ENCODE data around the gene DCPS.
"Not testable (repeated sequence)": the region's sequence is repeated elsewhere in the genome, so short reads cannot be mapped to it uniquely, and the experiment has no call there.

The DCPS gene

GRCh38 chr11:126303623-126304456 is at the start of gene DCPS:
DCPS (plus strand) TSS chr11:126304060; CDS start chr11:126304081, 21 bp downstream.
- DNase-seq (ENCODE audit: low spot score) = peak; percentile 86

GRCh38 chr11:126254819-126255218 is 49.0 kb upstream of the DCPS start:
- DNase-seq (ENCODE audit: low spot score) = no peak

- DNase-seq (ENCODE audit: low spot score) = not testable (repeated sequence)
Measured at GRCh38 chr11:126255507-126255906, 48.4 kb upstream of the DCPS start.

GRCh38 chr11:126256216-126256615 is 47.6 kb upstream of the DCPS start:
- no peak for DNase-seq (ENCODE audit: low spot score)

DNA sequence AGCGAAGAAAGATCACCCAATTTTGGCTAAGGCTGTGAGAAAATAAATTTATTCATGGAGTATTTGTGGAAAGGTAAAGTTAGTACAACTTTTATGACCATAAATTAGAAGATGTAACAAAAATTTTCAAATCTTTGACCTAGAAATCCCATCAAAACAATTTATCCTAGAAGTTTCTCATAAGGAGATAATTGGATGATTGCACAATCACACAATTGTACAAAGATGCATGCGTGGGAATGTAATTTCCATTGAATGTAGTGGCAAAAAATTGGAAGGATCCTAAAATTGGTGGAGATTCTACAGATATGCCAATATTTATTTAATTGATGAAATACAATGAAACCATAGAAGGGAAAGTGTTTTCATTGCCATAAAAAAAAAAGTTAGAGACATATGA is 46.7 kb upstream of the DCPS start:
- no peak for DNase-seq (ENCODE audit: low spot score)

- no peak for DNase-seq (ENCODE audit: low spot score)
Measured at GRCh38 chr11:126257764-126258163, 46.1 kb upstream of the DCPS start.

GRCh38 chr11:126262216-126262615 is 41.6 kb upstream of the DCPS start:
- no peak for DNase-seq (ENCODE audit: low spot score)

- no peak for DNase-seq (ENCODE audit: low spot score)
Measured at GRCh38 chr11:126263489-126263888, 40.4 kb upstream of the DCPS start.

DNA sequence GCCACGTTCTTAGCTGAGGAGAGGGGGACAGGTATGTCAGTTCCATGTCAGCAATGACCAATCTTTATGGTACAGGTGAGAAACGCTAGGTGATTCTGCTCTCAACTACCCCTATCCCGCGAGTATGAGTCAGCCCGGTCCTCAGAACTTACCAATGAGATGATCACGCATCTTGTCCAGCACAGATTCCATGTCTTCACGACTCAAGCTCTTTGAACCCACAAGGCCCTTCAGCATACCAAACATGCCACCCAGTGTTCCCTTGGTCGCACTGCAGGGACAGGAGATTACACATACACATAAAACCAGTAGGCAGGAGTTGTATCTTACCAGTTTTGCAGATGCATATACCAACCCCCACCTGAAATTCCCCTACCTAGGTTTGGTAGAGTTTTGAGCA is 38.0 kb upstream of the DCPS start:
- peak; percentile 31 for DNase-seq (ENCODE audit: low spot score)

- DNase-seq (ENCODE audit: low spot score) = no peak
Measured at GRCh38 chr11:126267650-126268049, 36.2 kb upstream of the DCPS start.

DNA sequence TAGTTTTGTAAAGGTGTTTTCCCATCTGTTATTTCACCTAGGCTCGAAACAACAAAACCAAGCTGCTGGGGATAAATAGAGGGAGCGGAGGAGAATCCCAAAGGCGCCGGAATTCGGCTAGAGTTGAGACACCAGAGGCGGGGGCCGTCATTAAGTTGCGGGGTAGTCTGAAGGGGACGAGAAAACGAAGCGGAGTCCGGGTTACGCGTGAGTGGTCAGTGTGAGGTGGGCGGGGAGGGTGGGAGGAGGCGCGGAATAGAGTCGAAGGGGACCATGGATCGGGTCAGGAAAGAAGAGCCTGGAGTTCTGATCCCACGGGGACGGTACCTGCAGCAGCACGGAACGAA is 35.5 kb upstream of the DCPS start:
- no peak for DNase-seq (ENCODE audit: low spot score)

DNA sequence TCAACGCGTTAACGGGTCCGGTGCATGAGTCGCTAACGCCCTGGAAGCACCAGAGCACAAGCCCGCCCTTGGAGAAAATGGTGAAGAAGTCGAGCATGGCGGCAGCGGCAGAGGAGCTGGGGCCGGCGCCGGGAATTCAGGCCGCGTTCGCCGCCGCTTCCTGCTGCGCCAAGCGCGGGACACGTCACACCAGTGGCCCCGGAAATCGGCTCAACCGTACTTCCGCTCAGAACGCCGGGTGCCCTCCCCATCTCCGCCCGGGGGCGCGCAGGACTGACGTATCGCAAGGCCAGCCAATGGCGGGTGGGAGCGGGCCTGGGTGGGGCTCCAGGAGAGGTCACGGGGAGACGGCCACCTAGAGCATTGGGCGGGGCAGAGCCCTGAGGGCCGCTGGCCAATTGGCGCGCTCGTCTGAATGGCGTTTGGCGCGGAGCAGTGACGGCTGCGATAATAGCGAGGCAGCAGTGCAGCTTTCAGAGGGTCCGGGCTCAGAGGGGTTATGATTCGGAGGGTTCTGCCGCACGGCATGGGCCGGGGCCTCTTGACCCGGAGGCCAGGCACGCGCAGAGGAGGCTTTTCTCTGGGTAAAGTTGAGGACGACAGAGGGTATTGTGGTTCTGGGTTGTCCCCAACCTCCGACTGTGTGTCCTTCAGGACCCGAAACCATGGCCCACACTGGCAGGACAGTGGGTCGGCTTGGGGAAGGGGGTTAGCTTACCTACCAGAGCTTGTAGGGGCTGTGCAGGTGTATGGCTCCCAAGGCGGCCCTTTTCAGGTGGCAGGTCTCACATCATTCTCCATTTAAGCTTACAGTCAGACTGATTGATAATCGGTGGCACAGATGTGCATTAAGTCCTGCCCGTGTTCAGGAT is 34.9 kb upstream of the DCPS start, which contains the start of the genes FOXRED1 and SRPRA:
Gene FOXRED1 (plus strand): TSS at position 447 of the 872 bp plus-strand sequence. CDS start 53 bp downstream, at position 500.
Gene SRPRA (minus strand): TSS at position 188 of the 872 bp plus-strand sequence. CDS start 91 bp downstream, at position 97.
- peak; percentile 99 for DNase-seq (ENCODE audit: low spot score)

GRCh38 chr11:126277322-126277721 is 26.5 kb upstream of the DCPS start:
- DNase-seq (ENCODE audit: low spot score) = no peak

DNA sequence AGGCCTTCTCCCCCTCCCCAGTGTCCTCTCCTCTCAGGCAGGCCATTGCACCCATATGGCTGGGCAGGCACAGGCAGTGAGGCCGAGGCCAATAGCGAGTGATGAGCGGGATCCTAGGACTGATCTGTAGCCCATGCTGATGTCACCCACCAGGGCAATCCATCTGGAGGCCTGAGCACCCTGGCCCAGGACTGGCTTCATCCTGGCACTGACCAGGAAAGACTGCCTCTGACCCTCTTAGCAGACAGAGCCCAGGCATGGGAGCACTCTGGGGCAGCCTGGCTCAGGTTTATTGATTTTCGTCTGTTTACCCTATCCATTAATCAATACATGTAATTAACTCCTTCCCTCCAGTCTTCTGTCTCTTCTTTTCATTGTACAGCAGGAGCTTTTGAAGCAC is 26.1 kb upstream of the DCPS start:
- no peak for DNase-seq (ENCODE audit: low spot score)

- DNase-seq (ENCODE audit: low spot score) = no peak
Measured at GRCh38 chr11:126279191-126279590, 24.7 kb upstream of the DCPS start.

DNA sequence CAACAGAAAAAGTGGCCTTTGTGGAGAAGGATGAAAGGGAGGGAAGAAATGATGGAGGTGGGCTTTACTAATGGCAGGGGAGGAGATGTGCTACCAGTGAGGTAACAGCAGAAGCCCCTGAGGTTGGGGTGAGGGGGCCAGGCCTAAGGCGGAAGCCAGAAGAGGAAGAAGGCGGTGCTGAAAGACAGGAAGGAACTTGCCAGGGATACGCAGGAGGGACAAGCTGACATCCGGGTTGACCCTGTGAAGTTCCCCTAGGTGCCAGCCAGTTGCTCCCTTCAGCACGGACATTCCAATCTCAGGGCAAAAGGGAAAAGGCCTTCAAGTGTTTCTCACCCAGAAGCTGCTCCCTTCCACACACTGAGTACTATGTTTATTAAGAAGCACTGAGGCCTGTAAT is 23.3 kb upstream of the DCPS start:
- no peak for DNase-seq (ENCODE audit: low spot score)

- DNase-seq (ENCODE audit: low spot score) = no peak
Measured at GRCh38 chr11:126281245-126281644, 22.6 kb upstream of the DCPS start.

- no peak for DNase-seq (ENCODE audit: low spot score)
Measured at GRCh38 chr11:126281666-126282175, 22.1 kb upstream of the DCPS start.

GRCh38 chr11:126282361-126282735 is 21.5 kb upstream of the DCPS start:
- no peak for DNase-seq (ENCODE audit: low spot score)

GRCh38 chr11:126282736-126283591 is 20.9 kb upstream of the DCPS start, which contains the start of gene TIRAP:
TIRAP (plus strand) TSS chr11:126283093; CDS start chr11:126290895, 7,802 bp downstream.
- peak; percentile 65 for DNase-seq (ENCODE audit: low spot score)

DNA sequence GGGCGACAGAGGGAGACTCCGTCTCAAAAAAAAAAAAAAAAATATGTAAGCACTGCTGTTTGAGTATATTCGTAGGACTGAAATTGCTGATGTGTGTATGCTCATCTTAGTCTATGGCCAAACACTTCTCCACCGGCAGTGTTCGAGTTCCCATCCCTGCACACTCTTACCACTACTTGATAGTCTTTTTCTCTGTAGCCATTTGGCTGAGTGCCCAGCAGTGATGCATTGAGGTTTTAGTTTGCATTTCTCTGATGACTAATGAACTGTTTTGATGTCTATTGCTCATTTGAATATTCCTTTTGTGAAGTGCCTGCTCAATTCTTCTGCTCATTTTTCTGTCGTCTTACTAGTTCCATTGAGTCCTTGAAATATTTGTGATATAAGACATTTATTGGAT is 19.0 kb upstream of the DCPS start:
- peak; percentile 90 for DNase-seq (ENCODE audit: low spot score)

DNA sequence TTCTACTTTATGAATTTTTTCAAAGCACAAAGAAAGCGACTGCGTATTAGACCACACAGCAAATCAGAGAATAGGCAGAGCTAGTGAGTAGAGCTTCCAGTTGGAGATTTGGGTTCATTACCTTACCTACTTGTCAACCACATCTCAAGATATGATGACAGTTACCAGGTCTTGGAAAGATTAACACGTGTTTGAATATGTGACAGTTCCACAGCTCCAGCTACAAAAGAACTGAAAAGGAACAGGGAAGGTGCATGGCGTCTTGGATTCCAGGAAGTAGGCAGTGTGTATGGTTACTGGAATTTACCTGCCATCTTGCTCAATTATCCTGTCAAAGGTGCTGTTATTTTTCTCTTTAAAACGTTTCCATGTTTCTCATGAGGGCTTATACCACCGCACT is 15.6 kb upstream of the DCPS start:
- no peak for DNase-seq (ENCODE audit: low spot score)
